Activated CD8-positive, alpha-beta memory T cell treated with anti-CD3 and anti-CD28 coated beads for 1 hour (primary cell): ENCODE results near the gene CIDEA.

ENCODE experiments used
- DNase-seq, 2 donors: peaks; one replicate each; pipeline ENCODE4 v3.0.0-alpha.2; 2020; ENCODE audit warnings: low read depth in 1 of 2; ENCODE audit errors: extremely low read depth in 1 of 2

The CIDEA gene

GRCh38 chr18:12271376-12272235 is 17.4 kb downstream of the CIDEA start:
- peak in 1 of 2 donors; percentile 30 for DNase-seq

GRCh38 chr18:12274793-12275192 is 20.6 kb downstream of the CIDEA start:
- DNase-seq, result no peak

GRCh38 chr18:12276736-12277554 is 22.8 kb downstream of the CIDEA start:
- no peak for DNase-seq

GRCh38 chr18:12278215-12278671 is 24.1 kb downstream of the CIDEA start:
- no peak for DNase-seq

- DNase-seq, result no peak
Observed at GRCh38 chr18:12278741-12279682, 24.9 kb downstream of the CIDEA start.

GRCh38 chr18:12279781-12280531 is 25.8 kb downstream of the CIDEA start:
- DNase-seq, result no peak

- no peak for DNase-seq
Observed at GRCh38 chr18:12281861-12282260, 27.7 kb downstream of the CIDEA start.

GRCh38 chr18:12282442-12283039 is 28.4 kb downstream of the CIDEA start:
- DNase-seq, result no peak

GRCh38 chr18:12283256-12283655 is 29.1 kb downstream of the CIDEA start:
- no peak for DNase-seq

- DNase-seq, result no peak
Observed at GRCh38 chr18:12283666-12284065, 29.5 kb downstream of the CIDEA start.

GRCh38 chr18:12287131-12287681 is 33.0 kb downstream of the CIDEA start:
- no peak for DNase-seq

- DNase-seq, result no peak
Observed at GRCh38 chr18:12287684-12288402, 33.7 kb downstream of the CIDEA start.

- no peak for DNase-seq
Observed at GRCh38 chr18:12288403-12288755, 34.2 kb downstream of the CIDEA start.

GRCh38 chr18:12290086-12290485 is 35.9 kb downstream of the CIDEA start:
- no peak for DNase-seq

GRCh38 chr18:12291161-12291560 is 37.0 kb downstream of the CIDEA start:
- DNase-seq, result no peak

- DNase-seq, result no peak
Observed at GRCh38 chr18:12291690-12292089, 37.5 kb downstream of the CIDEA start.

GRCh38 chr18:12293831-12294230 is 39.7 kb downstream of the CIDEA start:
- no peak for DNase-seq

- no peak for DNase-seq
Observed at GRCh38 chr18:12295389-12296086, 41.4 kb downstream of the CIDEA start.
